Activated naive CD4-positive, alpha-beta T cell (primary cell): ENCODE results near the gene STRADB.
A peak's percentile ranks its signal among the peaks of the same experiment; 100 is the strongest.
"Not testable (repeated sequence)": the region's sequence is repeated elsewhere in the genome, so short reads cannot be mapped to it uniquely, and the experiment has no call there.

ENCODE experiments used
- DNase-seq, 4 experiments: peaks; one replicate each; lab custom pipeline; 2025; lab: John Stamatoyannopoulos, UW

The STRADB gene

GRCh38 chr2:201430839-201431238 is 20.7 kb upstream of the STRADB start:
- no peak for DNase-seq

GRCh38 chr2:201432038-201432620 is 19.4 kb upstream of the STRADB start:
- DNase-seq = no peak

GRCh38 chr2:201432621-201433393 is 18.7 kb upstream of the STRADB start:
- DNase-seq = no peak

GRCh38 chr2:201433394-201433995 is 18.0 kb upstream of the STRADB start:
- no peak for DNase-seq

- DNase-seq = no peak
Observed at GRCh38 chr2:201436141-201436540, 15.4 kb upstream of the STRADB start.

GRCh38 chr2:201439336-201439922 is 12.1 kb upstream of the STRADB start:
- DNase-seq = not testable (repeated sequence)

GRCh38 chr2:201440182-201440581 is 11.4 kb upstream of the STRADB start:
- DNase-seq = no peak

- no peak for DNase-seq
Observed at GRCh38 chr2:201441409-201441808, 10.1 kb upstream of the STRADB start.

GRCh38 chr2:201444746-201445465 is 6.6 kb upstream of the STRADB start:
- no peak for DNase-seq

- no peak for DNase-seq
Observed at GRCh38 chr2:201447086-201447485, 4.5 kb upstream of the STRADB start.

GRCh38 chr2:201448061-201448460 is 3.5 kb upstream of the STRADB start:
- no peak for DNase-seq

- DNase-seq = peak in 1 of 4 experiments; percentile 2
Observed at GRCh38 chr2:201448701-201449100, 2.8 kb upstream of the STRADB start.

GRCh38 chr2:201450954-201451291 is 617 bp upstream of the STRADB start:
- no peak for DNase-seq

GRCh38 chr2:201452058-201452921 is 750 bp downstream of the STRADB start:
- no peak for DNase-seq

GRCh38 chr2:201452922-201453643 is 1.5 kb downstream of the STRADB start:
- DNase-seq = no peak

GRCh38 chr2:201458381-201458780 is 6.8 kb downstream of the STRADB start:
- DNase-seq = no peak

GRCh38 chr2:201460532-201460931 is 9.0 kb downstream of the STRADB start:
- no peak for DNase-seq

- no peak for DNase-seq
Observed at GRCh38 chr2:201464547-201464946, 13.0 kb downstream of the STRADB start.

- no peak for DNase-seq
Observed at GRCh38 chr2:201465524-201465971, 14.0 kb downstream of the STRADB start.

- no peak for DNase-seq
Observed at GRCh38 chr2:201466050-201466675, 14.6 kb downstream of the STRADB start.
